Activated naive CD8-positive, alpha-beta T cell treated with anti-CD3 and anti-CD28 coated beads, Interleukin-2, amount 50 U/mL, for 16 hours (primary cell): ENCODE measurements around the gene PLXNA4.
"Not testable (repeated sequence)": the region's sequence is repeated elsewhere in the genome, so short reads cannot be mapped to it uniquely, and the experiment has no call there.

Experiments used
- DNase-seq: peaks from one replicate; pipeline ENCODE4 v3.0.0-alpha.2; 2020; ENCODE audit warnings: low read depth, low spot score

The PLXNA4 gene

GRCh38 chr7:132575982-132576720 lies at the start of gene PLXNA4:
Gene PLXNA4, minus strand, starts transcription at chr7:132576470. Its CDS starts 67,777 bp downstream, at chr7:132508693.
- no peak for DNase-seq

DNA sequence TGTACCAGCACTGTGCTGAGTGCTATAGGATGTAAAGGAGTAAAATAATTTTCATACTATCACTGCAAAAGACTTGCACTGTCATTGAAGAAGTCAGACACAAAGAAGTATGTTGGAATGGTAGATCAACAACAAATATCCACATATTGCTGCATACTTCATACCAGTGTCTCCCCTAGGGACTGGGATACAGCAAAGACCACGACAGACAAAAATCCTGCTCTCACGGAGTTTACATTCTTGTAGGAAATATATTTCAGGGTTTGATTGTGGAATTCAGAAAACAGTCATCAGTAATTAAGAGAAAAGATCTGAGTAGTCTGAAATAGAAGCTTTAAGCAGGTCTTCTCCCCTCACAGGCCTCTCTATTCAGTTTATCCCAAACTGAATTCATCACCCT lies 49.4 kb upstream of the PLXNA4 start:
- DNase-seq = no peak

DNA sequence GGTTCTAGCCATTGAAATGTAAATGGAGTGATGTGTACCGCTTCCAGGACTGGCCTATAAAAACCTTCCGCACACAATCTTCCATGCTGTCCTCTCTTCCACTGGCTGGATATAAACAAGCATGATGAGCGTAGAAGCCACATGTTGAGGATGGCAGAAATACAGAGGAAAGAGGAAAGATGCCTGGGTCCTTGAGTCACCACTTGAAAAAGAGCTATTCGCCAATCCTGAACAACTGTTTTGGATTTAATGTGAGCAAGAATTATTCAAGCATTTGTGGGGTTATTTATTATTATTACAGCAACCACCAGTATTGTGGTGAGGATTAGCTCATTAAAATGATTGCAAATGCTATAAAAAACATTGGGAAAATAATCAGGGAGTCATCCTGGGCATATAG lies 45.8 kb upstream of the PLXNA4 start:
- DNase-seq = no peak

GRCh38 chr7:132619967-132620366 lies 43.7 kb upstream of the PLXNA4 start:
- DNase-seq = no peak

DNA sequence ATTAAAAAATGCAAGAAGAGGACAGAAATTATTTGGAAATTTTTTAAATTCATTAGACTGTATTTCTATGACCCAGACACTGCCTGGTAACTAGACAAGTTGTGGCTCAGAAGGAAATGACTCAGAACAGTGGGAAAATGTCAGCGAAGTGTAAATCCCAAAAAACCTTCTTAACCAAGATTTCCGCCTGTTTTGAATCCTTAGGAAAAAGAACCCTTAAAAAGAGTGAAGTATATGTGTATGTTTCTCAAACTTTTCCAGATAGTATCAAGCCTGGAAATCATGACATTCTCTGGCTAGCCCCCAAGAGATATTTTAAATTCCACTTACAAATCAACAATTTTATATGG lies 42.7 kb upstream of the PLXNA4 start:
- no peak for DNase-seq

DNA sequence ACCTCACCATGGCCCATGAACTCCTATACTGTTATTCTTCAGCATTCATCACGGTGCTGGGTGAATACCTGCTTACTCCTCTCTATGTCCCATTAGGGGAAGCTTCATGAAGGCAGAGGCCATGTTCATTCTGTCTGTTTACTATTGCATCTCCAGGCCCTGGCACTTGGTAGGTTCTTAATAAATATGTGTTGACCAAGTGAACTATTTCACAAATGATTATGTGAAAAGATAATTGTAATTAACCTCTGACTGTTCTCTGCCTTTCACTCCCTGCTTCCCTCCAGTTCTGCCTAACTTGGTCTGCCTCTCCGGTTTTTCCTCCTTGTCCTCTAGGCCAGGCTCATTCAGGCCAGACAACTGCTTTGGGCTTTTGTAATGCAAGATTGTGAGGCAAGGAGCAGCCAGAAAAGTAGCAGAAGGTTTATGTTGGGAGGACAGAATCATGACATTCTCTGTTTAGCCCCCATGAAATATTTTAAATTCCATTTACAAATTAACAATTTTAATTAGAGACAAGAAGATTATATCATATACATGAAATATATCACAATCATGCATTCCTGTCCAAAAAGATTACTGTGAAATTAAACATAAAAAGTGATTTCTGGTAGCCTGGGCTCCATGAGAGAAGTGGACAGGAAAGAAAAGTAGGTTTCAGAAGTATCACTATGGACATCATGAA lies 42.1 kb upstream of the PLXNA4 start:
- DNase-seq = no peak

DNA sequence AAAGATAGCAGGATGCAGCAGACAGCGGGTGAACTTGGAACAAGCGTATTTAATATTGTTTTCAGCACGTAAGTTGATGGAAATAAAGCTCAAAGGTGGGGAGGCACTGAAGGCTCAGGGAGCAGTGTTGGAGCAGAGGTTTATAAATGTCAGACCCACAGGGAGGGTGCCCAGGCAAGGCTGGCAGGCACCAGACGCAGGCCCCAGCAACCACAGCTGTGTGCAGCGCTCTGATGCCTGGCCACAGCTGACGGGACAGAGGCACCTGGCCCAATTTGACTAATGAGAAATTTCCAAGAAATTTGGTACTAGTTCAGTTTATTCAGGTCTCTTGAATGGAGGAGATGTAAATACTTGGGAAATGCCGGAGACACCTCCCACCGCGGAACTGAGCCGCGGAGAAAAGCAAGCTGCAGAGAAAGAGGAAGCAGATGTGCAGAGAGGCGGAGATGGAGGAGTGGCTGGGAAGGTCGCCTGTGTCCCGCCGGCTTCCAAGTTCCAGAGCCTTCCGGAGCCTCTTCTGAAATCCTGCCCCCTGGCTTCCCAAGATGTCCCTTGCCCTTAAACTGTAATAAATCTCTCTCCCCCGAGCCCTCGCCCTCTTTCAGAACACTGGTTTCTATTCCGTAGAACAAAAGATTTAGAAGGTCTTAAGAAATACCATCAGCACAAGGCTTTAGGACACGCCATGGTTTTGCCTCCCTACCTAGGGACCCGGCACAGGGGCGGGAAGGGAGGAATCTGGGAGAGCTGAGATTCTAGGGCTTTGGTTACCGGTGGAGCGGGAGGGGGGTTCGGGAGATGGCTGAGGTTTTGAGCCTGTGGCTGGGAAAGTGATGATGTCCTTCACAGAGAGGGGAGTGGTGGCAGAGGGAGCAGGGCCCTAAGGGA lies 38.4 kb upstream of the PLXNA4 start:
- DNase-seq = no peak

DNA sequence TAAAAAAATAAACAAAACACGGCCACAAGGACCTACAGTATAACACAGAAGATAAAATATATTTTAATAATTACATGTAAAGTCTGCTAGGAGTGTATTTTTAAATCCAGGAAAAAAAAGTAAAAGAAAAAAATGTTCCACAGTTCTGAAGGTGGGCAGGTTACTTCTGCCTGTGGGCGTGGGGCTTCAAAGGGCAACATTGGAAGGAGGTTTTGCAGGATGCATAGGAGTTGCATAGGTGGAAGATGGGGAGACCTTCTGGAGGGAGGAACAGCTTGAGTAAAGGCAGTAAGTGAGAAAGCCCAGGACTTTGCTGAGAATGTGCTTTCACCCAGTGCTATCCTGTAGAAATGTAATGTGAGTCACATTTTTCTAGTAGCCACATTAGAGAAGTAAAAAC lies 37.5 kb upstream of the PLXNA4 start:
- DNase-seq = no peak

- no peak for DNase-seq
Measured at GRCh38 chr7:132610995-132611394, 34.7 kb upstream of the PLXNA4 start.

DNA sequence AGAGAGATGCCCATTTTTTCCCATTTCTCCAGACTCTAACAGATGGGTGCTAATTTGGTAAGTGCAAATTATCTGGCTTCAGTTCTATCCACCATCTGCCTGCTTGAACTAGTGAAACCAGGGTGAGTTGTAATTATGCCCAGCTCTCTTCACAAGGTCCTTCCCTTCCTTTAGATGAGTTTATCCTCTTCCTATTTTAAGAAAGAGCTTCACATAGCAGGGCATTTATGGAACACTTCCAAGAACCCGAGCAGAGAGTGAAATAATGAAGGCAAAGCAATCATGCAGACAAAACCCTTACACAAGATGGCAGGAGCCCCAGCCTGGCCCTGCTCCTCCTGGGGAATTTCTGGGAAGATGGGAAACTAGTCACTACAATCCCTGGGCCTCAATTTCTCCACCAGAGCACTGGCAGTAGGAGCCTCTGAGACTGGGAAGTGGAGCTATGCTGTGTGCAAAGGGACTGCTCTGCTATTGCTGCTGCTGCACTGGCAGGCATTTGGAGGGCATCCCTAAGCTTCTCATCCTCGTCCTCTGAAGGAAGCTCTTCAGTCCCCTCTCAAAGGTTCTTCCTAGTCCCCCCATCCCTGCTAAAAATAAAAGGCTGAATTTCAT lies 33.7 kb upstream of the PLXNA4 start:
- no peak for DNase-seq

- DNase-seq = no peak
Measured at GRCh38 chr7:132609222-132609621, 33.0 kb upstream of the PLXNA4 start.

- no peak for DNase-seq
Measured at GRCh38 chr7:132608523-132608922, 32.3 kb upstream of the PLXNA4 start.

DNA sequence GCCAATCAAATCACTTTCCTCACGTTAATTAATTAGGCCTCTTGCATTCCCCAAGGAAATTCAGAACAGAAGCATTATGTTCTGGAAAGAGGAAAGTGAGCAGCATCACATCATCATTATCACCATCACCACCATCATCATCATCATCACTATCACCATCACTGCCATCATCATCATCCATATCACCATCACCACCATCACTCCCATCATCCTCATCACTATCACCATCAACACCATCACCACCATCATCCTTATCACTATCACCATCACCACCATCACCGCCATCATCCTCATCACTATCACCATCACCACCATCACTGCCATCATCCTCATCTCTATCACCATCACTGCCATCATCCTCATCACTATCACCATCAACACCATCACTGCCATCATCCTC lies 31.4 kb upstream of the PLXNA4 start:
- no peak for DNase-seq

DNA sequence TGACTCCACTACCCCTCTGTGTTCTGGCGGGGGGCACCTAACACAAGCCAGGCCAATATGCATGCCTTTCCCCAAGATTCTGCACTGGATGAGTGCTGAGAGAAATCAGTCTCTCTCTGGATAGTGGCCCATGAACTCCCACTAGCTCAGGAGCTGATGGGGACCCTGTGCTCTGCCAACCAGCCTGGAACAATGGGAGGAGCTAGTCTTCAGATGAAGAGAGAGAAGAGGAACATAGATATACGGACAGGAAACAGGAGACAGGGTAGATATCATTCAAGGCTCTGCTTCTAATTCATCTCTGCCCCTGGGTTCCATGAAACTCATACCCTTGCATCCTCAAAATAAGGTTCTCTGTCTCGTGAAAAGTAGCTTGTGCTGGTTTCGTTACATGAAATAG lies 27.9 kb upstream of the PLXNA4 start:
- DNase-seq = no peak

GRCh38 chr7:132603220-132603833 lies 27.1 kb upstream of the PLXNA4 start:
- no peak for DNase-seq

DNA sequence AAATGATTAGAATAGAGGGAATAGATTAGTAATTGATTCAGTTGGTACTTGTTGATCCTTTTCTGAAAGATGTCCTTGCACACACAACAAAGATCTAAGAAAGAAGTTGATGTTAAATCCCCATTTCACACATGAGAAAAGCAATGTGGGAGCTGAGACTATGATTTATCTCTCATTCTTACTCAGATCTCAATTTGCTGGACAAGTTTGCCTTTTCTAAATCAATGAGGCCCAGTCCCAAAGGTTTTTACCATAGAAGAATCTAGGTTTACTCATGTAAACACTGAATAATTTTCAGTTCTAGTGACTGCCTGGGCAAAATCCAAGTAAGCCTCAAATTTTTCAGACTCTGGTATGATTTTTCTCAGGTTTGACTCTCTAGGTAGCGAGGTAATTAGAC lies 25.5 kb upstream of the PLXNA4 start:
- DNase-seq = no peak

- no peak for DNase-seq
Measured at GRCh38 chr7:132596588-132596987, 20.3 kb upstream of the PLXNA4 start.

GRCh38 chr7:132594741-132595140 lies 18.5 kb upstream of the PLXNA4 start:
- not testable (repeated sequence) for DNase-seq

DNA sequence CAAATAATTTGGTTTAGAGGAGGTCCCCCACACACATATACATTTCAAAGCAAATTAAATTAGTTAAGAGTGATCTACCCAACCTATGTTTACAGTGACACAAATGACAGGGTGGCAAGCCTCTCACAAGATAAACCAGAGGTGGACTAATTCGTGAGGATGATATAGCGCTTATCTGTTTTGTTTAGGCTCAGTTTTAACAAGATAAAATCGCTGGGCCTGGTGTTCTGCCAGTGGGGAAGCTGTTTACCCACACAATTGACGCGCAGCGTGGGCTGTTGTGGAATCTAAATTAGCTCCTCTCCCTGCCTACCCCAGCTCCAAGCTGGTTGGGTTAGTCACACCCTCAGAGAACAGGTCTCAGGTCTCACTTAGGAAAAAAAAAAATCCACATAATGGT lies 16.7 kb upstream of the PLXNA4 start:
- DNase-seq = no peak

- DNase-seq = no peak
Measured at GRCh38 chr7:132592231-132592920, 16.1 kb upstream of the PLXNA4 start.

GRCh38 chr7:132590162-132590561 lies 13.9 kb upstream of the PLXNA4 start:
- no peak for DNase-seq
